ENCODE measurements around the gene SLC16A6. TPM values are rescaled to one million over a fixed set of nuclear protein-coding genes. Genes with fewer than 3 reads are reported as not detected.

SLC16A6 gene
- total and polyA plus RNA-seq, 2 of the 4 experiments (the other 2 are of a cell fraction), result 0.22 to 0.54 TPM

GRCh38 chr17:68294196-68294555 is 3.2 kb upstream of the SLC16A6 start:
- peaks cover 5% of the 10 kb centered on the region for H3K4me1 ChIP-seq (ENCODE audit: control insufficient read depth, insufficient read depth, low read length)
- H3K27ac ChIP-seq (ENCODE audit: insufficient read depth, low read length), result no peak overlapping the region
- ChIA-PET CTCF (no interaction called here), POLR2A (ENCODE audit: unreplicated experiment) (interaction anchor here (0.5 kb wide), 1 partner anchor 1729 kb away, joined by 13 read pairs; no protein-coding TSS in a partner anchor)
- H2AFZ ChIP-seq (replicated peaks; ENCODE audit: low read length, poor library complexity), result no peak overlapping the region
- no peak overlapping the region for H4K91ac ChIP-seq (ENCODE audit: insufficient read depth, low read depth, low read length)
- 33% methylated on average over 1 of the region's 3 CpGs; no CpG with 5 or more reads in 1 of the 2 experiments for WGBS, 2 experiments (ENCODE audit: extremely low coverage in 2 of 2, insufficient read length in 1 of 2)
- no peaks in the 10 kb centered on the region; the same call in 1 of the 2 replicates for H4K20me1 ChIP-seq (ENCODE audit: insufficient read depth, low read length)
- dilution Hi-C loops (cut with HindIII; ENCODE audit: low sequenced_read_pairs, unreplicated experiment), result no loop called here
- no peak overlapping the region for H3K56ac ChIP-seq (ENCODE audit: extremely low read depth, insufficient read depth, low read length)
- no peak overlapping the region for H2BK120ac ChIP-seq (ENCODE audit: low read depth, low read length)
- no peak overlapping the region for H3K18ac ChIP-seq (ENCODE audit: low read depth, low read length)
- no peaks in the 10 kb centered on the region for H3K9me1 ChIP-seq (ENCODE audit: insufficient read depth, low read length)
- no TSS peak for BruUV-seq (replicated peaks)
- DNase-seq (no peak), ATAC-seq (ENCODE audit: low read depth) (no peak)
- H2BK5ac ChIP-seq (ENCODE audit: low read depth, low read length, poor library complexity, severe bottlenecking), result no peak overlapping the region
- H3K4me2 ChIP-seq (ENCODE audit: low read depth, low read length), result no peak overlapping the region
- no peak overlapping the region for H4K5ac ChIP-seq (ENCODE audit: low read depth, low read length)
- H4K8ac ChIP-seq (ENCODE audit: low read depth in 2 of 2, low read length in 2 of 2), result no peak overlapping the region
- H3K9me3 ChIP-seq (ENCODE audit: control insufficient read depth, insufficient read depth, low read length), result no peaks in the 10 kb centered on the region; the same call in 1 of the 2 replicates
- no peaks in the 10 kb centered on the region for H3K36me3 ChIP-seq (ENCODE audit: control insufficient read depth, insufficient read depth, low read length)
- no peak overlapping the region for H3K9ac ChIP-seq (ENCODE audit: low read depth, low read length)
- H3K23ac ChIP-seq (ENCODE audit: low read depth, low read length), result no peak overlapping the region
- no peak overlapping the region for H2BK15ac ChIP-seq (ENCODE audit: low read depth, low read length)
- peaks cover 22% of the 10 kb centered on the region for H3K27me3 ChIP-seq (ENCODE audit: control insufficient read depth, insufficient read depth, low read length)
- H3K4ac ChIP-seq (ENCODE audit: low read depth, low read length), result no peak overlapping the region
- no peak overlapping the region for H3K14ac ChIP-seq (replicated peaks; ENCODE audit: low read depth, low read length)
- TF ChIP-seq RCOR1 (IDR thresholded peaks at IDR 0.05; ENCODE audit: insufficient replicate concordance, low read length) (no peak), RFX5 (IDR thresholded peaks at IDR 0.05; ENCODE audit: low read depth, low read length) (no peak; the same call in 1 of the 2 replicates), RAD21 (IDR thresholded peaks at IDR 0.05; ENCODE audit: low read length) (no peak), FOS (IDR thresholded peaks at IDR 0.05; ENCODE audit: low read depth, low read length) (no peak), POLR2A (IDR thresholded peaks at IDR 0.05; ENCODE audit: low read depth, low read length) (no peak), MXI1 (IDR thresholded peaks at IDR 0.05; ENCODE audit: borderline replicate concordance, low read depth, low read length) (no peak), BHLHE40 (IDR thresholded peaks at IDR 0.05; ENCODE audit: low read depth, low read length) (no peak), USF2 (IDR thresholded peaks at IDR 0.05; ENCODE audit: low read depth, low read length) (no peak), CHD1 (IDR thresholded peaks at IDR 0.05; ENCODE audit: low read depth, low read length) (no peak)
- TF ChIP-seq, protein P1, sequence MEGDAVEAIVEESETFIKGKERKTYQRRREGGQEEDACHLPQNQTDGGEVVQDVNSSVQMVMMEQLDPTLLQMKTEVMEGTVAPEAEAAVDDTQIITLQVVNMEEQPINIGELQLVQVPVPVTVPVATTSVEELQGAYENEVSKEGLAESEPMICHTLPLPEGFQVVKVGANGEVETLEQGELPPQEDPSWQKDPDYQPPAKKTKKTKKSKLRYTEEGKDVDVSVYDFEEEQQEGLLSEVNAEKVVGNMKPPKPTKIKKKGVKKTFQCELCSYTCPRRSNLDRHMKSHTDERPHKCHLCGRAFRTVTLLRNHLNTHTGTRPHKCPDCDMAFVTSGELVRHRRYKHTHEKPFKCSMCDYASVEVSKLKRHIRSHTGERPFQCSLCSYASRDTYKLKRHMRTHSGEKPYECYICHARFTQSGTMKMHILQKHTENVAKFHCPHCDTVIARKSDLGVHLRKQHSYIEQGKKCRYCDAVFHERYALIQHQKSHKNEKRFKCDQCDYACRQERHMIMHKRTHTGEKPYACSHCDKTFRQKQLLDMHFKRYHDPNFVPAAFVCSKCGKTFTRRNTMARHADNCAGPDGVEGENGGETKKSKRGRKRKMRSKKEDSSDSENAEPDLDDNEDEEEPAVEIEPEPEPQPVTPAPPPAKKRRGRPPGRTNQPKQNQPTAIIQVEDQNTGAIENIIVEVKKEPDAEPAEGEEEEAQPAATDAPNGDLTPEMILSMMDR (conservative IDR thresholded peaks at IDR 0.05; ENCODE audit: low read depth, low read length), result no peak
- H2AK5ac ChIP-seq (ENCODE audit: low read depth, low read length), result no peak overlapping the region
- no peak overlapping the region for H2BK20ac ChIP-seq (ENCODE audit: low read depth, low read length)
- H2AK9ac ChIP-seq (replicated peaks; ENCODE audit: low read depth, low read length, poor library complexity), result no peak overlapping the region
- H3K4me3 ChIP-seq (ENCODE audit: insufficient read depth, low read depth, low read length), result no peak overlapping the region
- H3K79me1 ChIP-seq (ENCODE audit: low read depth in 1 of 2, low read length in 2 of 2), result no peaks in the 10 kb centered on the region
- intact Hi-C loops (cut with micrococcal nuclease), result loop anchor here (5.0 kb wide), 1 partner anchor 88 kb away; no protein-coding TSS in a partner anchor
- in situ Hi-C loops (cut with MboI; ENCODE audit: low sequenced_read_pairs), result no loop called here
